GM21360 (cell line): ENCODE results near the gene USP32.

ENCODE experiments used
- ATAC-seq: cut with Tn5 transposase; IDR thresholded peaks from one replicate; pipeline ENCODE4 v1.9.1; 2021; ENCODE audit warnings: mild to moderate bottlenecking, moderate library complexity; ENCODE audit not compliant: unreplicated experiment

The USP32 gene

GRCh38 chr17:60303406-60304099 lies 88.4 kb downstream of the USP32 start:
- no peak for ATAC-seq

GRCh38 chr17:60301649-60302048 lies 90.3 kb downstream of the USP32 start:
- ATAC-seq, result no peak

DNA sequence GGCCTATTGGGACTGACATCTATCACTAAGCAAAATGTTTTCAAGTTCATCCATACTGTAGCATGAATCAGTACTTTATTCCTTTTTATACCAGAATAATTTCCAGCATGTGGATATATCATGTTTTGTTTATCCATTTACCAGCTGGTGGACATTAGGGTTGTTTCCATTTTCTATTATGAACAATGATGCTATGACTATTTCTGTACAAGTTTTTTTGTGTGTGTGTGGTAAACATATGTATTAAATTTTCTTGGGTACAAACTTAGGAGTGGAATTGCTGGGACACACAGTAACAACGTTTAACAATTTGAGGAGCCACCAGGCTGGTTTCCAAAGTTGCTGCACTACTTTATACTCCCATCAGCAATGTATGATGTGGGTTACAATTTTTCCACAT lies 91.0 kb downstream of the USP32 start:
- no peak for ATAC-seq

GRCh38 chr17:60300011-60300410 lies 91.9 kb downstream of the USP32 start:
- no peak for ATAC-seq

- no peak for ATAC-seq
Observed at GRCh38 chr17:60297760-60298401, 94.1 kb downstream of the USP32 start.

GRCh38 chr17:60296177-60296576 lies 95.8 kb downstream of the USP32 start:
- no peak for ATAC-seq

GRCh38 chr17:60293580-60294335 lies 98.2 kb downstream of the USP32 start:
- no peak for ATAC-seq

DNA sequence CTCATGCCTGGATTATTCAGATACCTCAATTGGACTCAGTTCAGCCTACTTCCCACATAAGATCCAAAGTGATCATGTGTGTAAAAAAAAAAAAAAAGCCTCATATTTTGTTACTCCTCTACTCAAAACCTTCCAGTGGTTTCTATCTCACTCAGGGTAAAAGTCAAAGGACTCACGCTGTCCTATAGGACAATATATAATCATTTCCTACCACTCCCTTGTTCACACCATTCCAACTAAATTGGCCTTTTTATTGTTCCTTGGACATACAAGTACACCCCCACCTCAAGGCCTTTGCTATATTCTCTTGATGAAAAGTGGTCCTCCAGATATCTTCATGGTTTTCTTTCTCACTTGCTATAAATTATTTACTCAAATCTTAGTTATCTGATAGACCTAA lies 99.2 kb downstream of the USP32 start:
- ATAC-seq, result no peak

DNA sequence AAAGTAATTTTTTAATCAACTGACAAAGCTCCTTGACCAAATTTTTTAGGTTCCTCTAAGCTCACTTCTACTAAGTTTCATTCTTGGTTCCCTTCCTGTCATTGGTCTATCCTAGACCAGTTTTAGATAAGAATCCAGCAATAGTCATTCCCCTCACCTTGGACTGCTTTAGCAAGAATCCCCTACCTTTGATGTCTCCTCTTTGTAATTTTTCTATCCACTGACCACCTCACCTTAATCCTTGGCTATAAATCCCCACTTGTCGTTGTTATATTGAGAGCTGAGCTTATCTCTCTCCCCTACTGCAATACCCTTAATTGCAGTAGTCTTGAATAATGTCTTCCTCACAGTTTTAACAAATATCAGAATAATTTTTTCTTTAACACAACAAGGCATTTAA lies 107.2 kb downstream of the USP32 start:
- no peak for ATAC-seq

- ATAC-seq, result no peak
Observed at GRCh38 chr17:60283816-60284215, 108.1 kb downstream of the USP32 start.

- ATAC-seq, result no peak
Observed at GRCh38 chr17:60280673-60281072, 111.3 kb downstream of the USP32 start.

DNA sequence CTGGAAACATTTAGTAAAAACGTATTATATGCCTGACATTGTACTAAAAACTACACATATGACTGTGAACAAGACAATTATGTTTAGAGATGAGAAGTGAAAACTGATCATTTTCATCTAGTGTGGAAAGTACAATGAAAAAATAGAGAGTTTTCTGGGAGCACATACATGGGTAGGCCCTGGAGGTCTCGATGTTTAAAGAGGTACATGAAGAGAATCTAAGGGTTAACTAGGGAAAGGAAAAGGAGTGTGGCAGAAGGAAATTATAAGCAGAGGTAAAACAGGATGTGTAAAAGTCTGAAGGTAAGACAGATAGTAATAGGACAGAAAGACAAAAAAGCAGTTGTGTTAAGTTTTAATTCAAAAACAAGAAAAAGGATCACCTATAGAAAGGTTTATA lies 113.7 kb downstream of the USP32 start:
- no peak for ATAC-seq

GRCh38 chr17:60277258-60277657 lies 114.7 kb downstream of the USP32 start:
- no peak for ATAC-seq

GRCh38 chr17:60269417-60269816 lies 122.5 kb downstream of the USP32 start:
- ATAC-seq, result no peak

- no peak for ATAC-seq
Observed at GRCh38 chr17:60260540-60260939, 131.4 kb downstream of the USP32 start.

GRCh38 chr17:60258313-60258712 lies 133.6 kb downstream of the USP32 start:
- no peak for ATAC-seq

DNA sequence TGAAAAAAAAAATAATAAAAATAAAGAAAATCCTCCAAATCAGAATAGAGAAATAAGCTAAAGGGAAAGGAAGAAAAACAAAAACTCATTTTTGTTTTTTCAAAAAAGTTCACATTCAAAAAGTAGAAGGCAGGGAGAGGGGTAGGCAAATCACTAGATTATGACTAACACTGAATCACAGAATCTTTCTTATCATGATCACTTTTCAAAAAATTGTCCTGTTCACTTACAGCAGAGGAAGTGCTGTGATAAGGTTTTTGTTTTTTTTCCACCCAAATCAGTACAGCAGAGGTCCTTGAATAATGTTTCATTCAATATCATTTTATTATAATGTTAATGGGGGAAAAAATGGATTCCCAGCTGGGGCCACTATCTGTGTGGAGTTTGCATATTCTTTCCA lies 135.8 kb downstream of the USP32 start:
- no peak for ATAC-seq

DNA sequence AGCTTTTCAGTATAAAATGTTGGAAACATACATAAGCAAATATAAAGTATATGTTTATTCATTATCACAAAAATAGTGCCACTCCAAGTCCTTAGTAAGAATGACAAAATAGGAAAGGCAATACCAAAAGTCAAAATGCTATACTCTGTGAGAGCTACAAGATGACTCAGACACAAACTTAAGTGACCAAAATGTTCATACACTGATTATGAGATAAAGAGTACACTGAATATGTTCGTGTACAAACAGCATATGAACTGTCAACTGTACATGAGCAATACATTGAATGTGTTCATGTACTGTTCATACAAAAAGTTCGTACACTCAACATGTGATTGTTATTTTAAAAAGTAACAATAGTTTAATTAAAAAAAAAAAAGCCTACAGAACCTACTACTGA lies 138.9 kb downstream of the USP32 start:
- no peak for ATAC-seq

DNA sequence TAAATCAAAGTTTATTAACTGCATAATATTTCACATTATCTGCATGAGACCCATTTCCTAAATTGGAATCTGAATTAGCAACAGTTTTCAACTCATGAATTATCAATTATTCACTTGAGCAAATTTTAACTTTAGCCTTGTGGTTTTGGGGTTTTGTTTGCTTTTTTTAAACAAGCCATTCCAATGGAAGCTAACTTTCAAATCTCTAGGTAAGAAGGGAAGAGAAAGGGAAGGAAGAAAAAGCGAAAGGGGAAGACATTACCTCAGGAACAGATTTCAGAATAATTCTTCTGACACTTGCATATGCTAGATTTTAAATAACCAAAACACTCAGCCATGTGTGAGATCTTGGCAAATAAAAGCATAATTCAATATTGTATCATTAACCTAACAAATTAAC lies 139.5 kb downstream of the USP32 start:
- ATAC-seq, result no peak

DNA sequence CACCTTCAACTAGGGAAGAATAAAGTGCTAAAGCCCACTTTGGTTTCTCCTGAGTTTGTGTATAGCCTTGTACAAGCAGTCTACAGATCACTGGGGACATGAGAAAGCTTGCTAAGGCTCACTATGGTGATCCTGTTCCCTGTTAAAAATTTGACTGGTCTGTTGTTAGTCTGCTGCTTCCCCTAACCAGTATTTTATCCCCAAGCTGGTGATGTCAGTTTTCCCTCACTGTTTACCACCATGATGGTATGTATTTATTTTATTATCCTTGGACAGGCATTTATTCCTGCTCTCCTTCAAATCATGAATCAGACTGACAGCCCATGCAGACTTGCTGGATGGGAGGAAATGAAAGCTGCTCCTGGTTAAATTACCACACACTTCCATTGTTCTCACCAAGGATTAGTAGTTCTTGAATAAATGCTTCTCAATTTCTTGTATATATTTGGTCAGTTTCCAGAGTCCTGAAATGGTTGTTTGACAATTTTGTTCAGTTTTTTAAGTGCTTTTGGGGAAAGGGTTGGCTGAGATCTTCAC lies 142.6 kb downstream of the USP32 start:
- ATAC-seq, result no peak

DNA sequence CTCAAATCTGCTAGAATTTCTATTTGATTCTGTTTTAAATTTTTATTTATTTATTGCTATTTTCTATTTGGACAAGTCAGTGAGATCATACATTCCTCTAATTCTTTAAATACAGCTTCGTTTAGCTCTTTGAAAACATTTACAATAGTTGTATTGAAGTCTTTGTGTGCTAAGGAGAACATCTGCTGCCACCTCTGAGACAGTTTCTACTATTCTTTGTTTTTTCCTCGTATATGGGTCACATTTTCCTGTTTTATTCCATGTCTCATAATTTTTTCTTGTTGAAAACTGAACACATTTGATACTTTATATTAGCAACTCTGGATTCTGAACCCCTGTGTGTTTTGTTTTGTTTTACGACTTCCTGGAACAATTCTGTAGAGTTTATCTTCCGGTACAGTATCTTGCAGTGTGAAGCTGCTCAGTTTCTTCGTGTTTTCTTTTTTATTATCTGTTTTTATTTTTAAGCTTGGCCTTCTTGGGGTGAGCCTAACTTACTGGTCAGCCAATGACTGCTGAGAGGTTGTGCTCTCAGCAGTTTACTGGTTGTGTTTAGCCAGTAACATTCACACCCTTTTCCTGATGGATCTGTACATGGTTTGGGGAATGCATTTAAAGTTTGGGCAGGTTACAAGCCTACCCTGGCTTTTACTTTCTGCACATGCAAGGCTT lies 143.2 kb downstream of the USP32 start:
- no peak for ATAC-seq
